PC-3 (cell line): ENCODE data around the gene NKX2-3. TPM values are rescaled to one million over a fixed set of nuclear protein-coding genes. Genes with fewer than 3 reads are reported as not detected.

Experiments
- ATAC-seq: fragments of 200-7000 bp; cut with Tn5 transposase; 2 replicates; pipeline ENCODE4 v1.9.1; 2020; ENCODE audit warnings: mild to moderate bottlenecking, moderate library complexity
- BruUV-seq: library from RNA; stranded (reverse); fragments of 400-500 nt; replicated peaks from 2 replicates; lab custom pipeline; 2021; lab: Mats Ljungman, UMichigan
- CTCF ChIA-PET: fragments of 300-600 bp; sonication (Branson Sonifier 250); formaldehyde crosslinking; loops from one replicate; lab custom pipeline; 2022; ENCODE audit warnings: antibody characterized with exemption; lab: Charles Lee
- POLR2A ChIA-PET: fragments of 300-600 bp; sonication (Branson Sonifier 250); formaldehyde crosslinking; loops from one replicate; lab custom pipeline; 2022; ENCODE audit warnings: antibody characterized with exemption; ENCODE audit not compliant: unreplicated experiment; lab: Charles Lee
- DNase-seq: peaks from one replicate; pipeline ENCODE4 v3.0.0-alpha.2; 2015
- H2AFZ ChIP-seq: fragments of 300-600 bp; sonication (generic); 2 replicates; pipeline ENCODE4 v1.6.0; 2016; ENCODE audit warnings: antibody characterized with exemption, low read length
- H3F3A ChIP-seq: fragments of 300-600 bp; sonication (generic); one replicate; pipeline ENCODE4 v1.6.0; 2017; ENCODE audit warnings: antibody characterized with exemption, low read length, control low read depth, mild to moderate bottlenecking; ENCODE audit not compliant: unreplicated experiment
- H3K27ac ChIP-seq: fragments of 300-600 bp; sonication (generic); 2 replicates; pipeline ENCODE4 v1.5.1; 2016; ENCODE audit warnings: mild to moderate bottlenecking, low read length
- H3K27me3 ChIP-seq: fragments of 300-600 bp; sonication (generic); 2 replicates; pipeline ENCODE4 v1.6.1; 2016; ENCODE audit warnings: low read length, mixed read lengths
- H3K36me3 ChIP-seq: fragments of 300-600 bp; sonication (generic); 2 replicates; pipeline ENCODE4 v1.6.1; 2016; ENCODE audit warnings: low read depth, mixed run types, low read length, mixed read lengths
- H3K4me1 ChIP-seq: fragments of 300-600 bp; sonication (generic); 2 replicates; pipeline ENCODE4 v1.5.1; 2016; ENCODE audit warnings: low read length; ENCODE audit not compliant: insufficient read depth
- H3K4me2 ChIP-seq: fragments of 300-600 bp; sonication (generic); 2 replicates; pipeline ENCODE4 v1.6.0; 2016; ENCODE audit warnings: low read length
- H3K4me3 ChIP-seq: fragments of 300-600 bp; sonication (generic); 2 replicates; pipeline ENCODE4 v1.5.1; 2016; ENCODE audit warnings: mild to moderate bottlenecking, low read length, mixed read lengths
- H3K79me2 ChIP-seq: fragments of 300-600 bp; sonication (generic); 2 replicates; pipeline ENCODE4 v1.6.1; 2017; ENCODE audit warnings: low read length, mixed read lengths
- H3K9ac ChIP-seq: fragments of 300-600 bp; sonication (generic); 2 replicates; pipeline ENCODE4 v1.6.0; 2016; ENCODE audit warnings: mild to moderate bottlenecking, low read length
- H3K9me2 ChIP-seq: fragments of 300-600 bp; sonication (generic); replicated peaks from 2 replicates; pipeline ENCODE4 v1.6.1; 2016; ENCODE audit warnings: mixed run types, low read length, mixed read lengths
- H3K9me3 ChIP-seq: fragments of 300-600 bp; sonication (generic); 2 replicates; pipeline ENCODE4 v1.6.1; 2016; ENCODE audit warnings: low read length, mixed read lengths
- H4K20me1 ChIP-seq: fragments of 300-600 bp; sonication (generic); 2 replicates; pipeline ENCODE4 v1.6.1; 2016; ENCODE audit warnings: low read length, mixed read lengths
- CTCF ChIP-seq: fragments of 300-600 bp; sonication (generic); conservative IDR thresholded peaks from 2 replicates; pipeline ENCODE4 v1.5.1; 2017; ENCODE audit warnings: antibody characterized with exemption, low read depth, mild to moderate bottlenecking, low read length
- EZH2 ChIP-seq: fragments of 300-600 bp; sonication (generic); IDR thresholded peaks from one replicate; pipeline ENCODE4 v1.6.1; 2017; ENCODE audit warnings: antibody characterized with exemption, mild to moderate bottlenecking, low read length; ENCODE audit not compliant: unreplicated experiment
- EZH2phosphoT487 ChIP-seq: fragments of 300-600 bp; sonication (generic); IDR thresholded peaks from 2 replicates; pipeline ENCODE4 v1.6.1; 2018; ENCODE audit warnings: mild to moderate bottlenecking, antibody characterized with exemption, low read length, borderline replicate concordance
- intact Hi-C: fragments of 100-400 bp; cut with micrococcal nuclease; formaldehyde crosslinking; loops from 2 replicates; pipeline ENCODE4 v1.9.0; 2023
- total RNA-seq: library from RNA; depleted of rRNA; stranded (reverse); fragments of >200 nt; gene quantifications from 2 replicates; pipeline ENCODE4 v1.2.3, GENCODE V29; 2014

Gene NKX2-3
- total RNA-seq, 1 experiment from 2014 or later: 0.07 TPM

GRCh38 chr10:99525897-99526296 is 6.8 kb upstream of the NKX2-3 start:
- Histone ChIP-seq H3K4me3 (no peak overlapping the region), H2AFZ (no peak overlapping the region), H4K20me1 (no peaks in the 10 kb centered on the region; the same call in 1 of the 2 replicates), H3K9ac (no peak overlapping the region), H3K9me3 (no peaks in the 10 kb centered on the region), H3F3A (no peaks in the 10 kb centered on the region), H3K79me2 (no peaks in the 10 kb centered on the region), H3K36me3 (no peaks in the 10 kb centered on the region), H3K4me1 (no peaks in the 10 kb centered on the region), H3K4me2 (no peak overlapping the region), H3K9me2 (no peaks in the 10 kb centered on the region), H3K27me3 (peaks cover 65% of the 10 kb centered on the region), H3K27ac (no peak overlapping the region)
- BruUV-seq: no TSS peak
- ChIA-PET CTCF (no interaction called here), POLR2A (no interaction called here)
- TF ChIP-seq EZH2: no peak
- TF ChIP-seq CTCF: no peak
- no peak for DNase-seq
- intact Hi-C loops: no loop called here
- ATAC-seq: no peak

GRCh38 chr10:99526861-99527504 is 5.8 kb upstream of the NKX2-3 start:
- TF ChIP-seq EZH2phosphoT487 (no peak), CTCF (no peak), EZH2 (no peak)
- no TSS peak for BruUV-seq
- ChIA-PET POLR2A (no interaction called here), CTCF (no interaction called here)
- H3K27me3 ChIP-seq: peaks cover 67% of the 10 kb centered on the region
- no peaks in the 10 kb centered on the region for H3K36me3 ChIP-seq
- no peaks in the 10 kb centered on the region for H3K4me1 ChIP-seq
- no peaks in the 10 kb centered on the region for H3K79me2 ChIP-seq
- H3K27ac ChIP-seq: no peak overlapping the region
- intact Hi-C loops: no loop called here
- no peaks in the 10 kb centered on the region for H3K9me3 ChIP-seq
- H2AFZ ChIP-seq: no peak overlapping the region
- no peaks in the 10 kb centered on the region for H3K9me2 ChIP-seq
- H3F3A ChIP-seq: no peaks in the 10 kb centered on the region
- H3K4me3 ChIP-seq: no peak overlapping the region
- H3K9ac ChIP-seq: no peak overlapping the region
- no peak for DNase-seq
- no peak overlapping the region for H3K4me2 ChIP-seq
- no peak for ATAC-seq
- H4K20me1 ChIP-seq: no peaks in the 10 kb centered on the region; the same call in 1 of the 2 replicates
